Measurements from ENCODE around the gene NKX2-2.

Gene NKX2-2

GRCh38 chr20:21518292-21518991 is 4.6 kb upstream of the NKX2-2 start:
- peak overlapping the region; percentile 31; the same call in 1 of the 2 replicates for H3K27ac ChIP-seq
- DNase-seq (ENCODE audit: low read depth, low spot score) = no peak
- TF ChIP-seq FOXP2 (optimal IDR thresholded peaks at IDR 0.05; ENCODE audit: control extremely low read depth, extremely low read length, insufficient read depth) = no peak
- TF ChIP-seq EZH2 (IDR thresholded peaks at IDR 0.05) = no peak
- no peak for TF ChIP-seq POLR2AphosphoS5 (IDR thresholded peaks at IDR 0.05; ENCODE audit: borderline replicate concordance, low read depth, low read length)
- no peaks in the 10 kb centered on the region for H3K9me3 ChIP-seq (ENCODE audit: low read depth, low read length)
- H3K36me3 ChIP-seq (ENCODE audit: insufficient read depth, low read length) = peaks cover 8% of the 10 kb centered on the region
- H3K9ac ChIP-seq (ENCODE audit: insufficient read length) = no peak overlapping the region
- H3K4me3 ChIP-seq = no peak overlapping the region; the same call in 1 of the 2 replicates

GRCh38 chr20:21517566-21518277 is 3.9 kb upstream of the NKX2-2 start:
- H3K36me3 ChIP-seq (ENCODE audit: insufficient read depth, low read length) = peaks cover 8% of the 10 kb centered on the region
- no peak overlapping the region for H3K9ac ChIP-seq (ENCODE audit: insufficient read length)
- H3K4me3 ChIP-seq = no peak overlapping the region
- H3K27ac ChIP-seq = peak overlapping the region; percentile 31; the same call in 1 of the 2 replicates
- no peak for DNase-seq (ENCODE audit: low read depth, low spot score)
- no peaks in the 10 kb centered on the region for H3K9me3 ChIP-seq (ENCODE audit: low read depth, low read length)
- no peak for TF ChIP-seq FOXP2 (optimal IDR thresholded peaks at IDR 0.05; ENCODE audit: control extremely low read depth, extremely low read length, insufficient read depth)
- no peak for TF ChIP-seq EZH2 (IDR thresholded peaks at IDR 0.05)
- TF ChIP-seq POLR2AphosphoS5 (IDR thresholded peaks at IDR 0.05; ENCODE audit: borderline replicate concordance, low read depth, low read length) = no peak

DNA sequence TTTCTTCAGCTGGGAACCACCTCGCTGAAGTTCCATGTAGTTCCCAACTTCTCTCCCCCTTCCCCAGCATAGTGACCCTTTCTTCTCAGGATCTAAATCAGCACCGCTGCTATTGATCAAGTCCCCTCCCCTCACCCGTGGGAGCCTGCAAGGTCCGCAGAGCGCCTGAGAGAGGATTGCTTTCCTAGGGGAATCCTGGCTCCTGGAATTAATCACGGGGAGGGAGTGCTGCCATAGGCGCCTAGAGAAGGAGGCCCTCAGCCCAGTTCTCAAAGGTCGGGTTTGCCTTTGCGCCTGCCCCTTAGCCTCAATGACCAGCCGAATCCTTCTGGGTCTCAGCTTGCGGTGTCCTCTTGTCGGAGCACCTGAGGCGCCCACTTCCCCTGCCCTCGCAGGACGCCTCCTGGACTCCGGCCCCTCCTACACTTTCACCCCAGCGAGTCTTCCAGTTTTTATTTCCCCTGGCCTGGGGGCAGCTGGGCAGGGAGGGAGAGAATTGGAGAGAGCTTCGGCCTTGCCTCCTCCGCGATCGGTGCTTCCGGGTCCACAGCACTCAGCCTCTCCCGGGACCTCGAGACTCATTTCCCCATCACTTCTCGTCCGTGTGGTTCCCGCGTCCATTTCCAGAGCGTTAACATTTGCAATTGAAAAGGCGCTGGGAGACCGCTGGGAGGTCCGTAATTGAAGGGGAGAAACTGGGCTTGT is 3.1 kb upstream of the NKX2-2 start:
- TF ChIP-seq POLR2AphosphoS5 (IDR thresholded peaks at IDR 0.05; ENCODE audit: borderline replicate concordance, low read depth, low read length) = no peak
- no peak for TF ChIP-seq EZH2 (IDR thresholded peaks at IDR 0.05)
- no peak for TF ChIP-seq FOXP2 (optimal IDR thresholded peaks at IDR 0.05; ENCODE audit: control extremely low read depth, extremely low read length, insufficient read depth)
- Histone ChIP-seq H3K9ac (ENCODE audit: insufficient read length) (no peak overlapping the region), H3K9me3 (ENCODE audit: low read depth, low read length) (no peaks in the 10 kb centered on the region), H3K27ac (peak overlapping the region; percentile 98), H3K4me3 (no peak overlapping the region), H3K36me3 (ENCODE audit: insufficient read depth, low read length) (peaks cover 13% of the 10 kb centered on the region)
- no peak for DNase-seq (ENCODE audit: low read depth, low spot score)

GRCh38 chr20:21516180-21516567 is 2.3 kb upstream of the NKX2-2 start:
- Histone ChIP-seq H3K36me3 (ENCODE audit: insufficient read depth, low read length) (peaks cover 20% of the 10 kb centered on the region), H3K9me3 (ENCODE audit: low read depth, low read length) (no peaks in the 10 kb centered on the region), H3K27ac (peak overlapping the region; percentile 98), H3K4me3 (no peak overlapping the region), H3K9ac (ENCODE audit: insufficient read length) (no peak overlapping the region)
- DNase-seq (ENCODE audit: low read depth, low spot score) = no peak
- TF ChIP-seq POLR2AphosphoS5 (IDR thresholded peaks at IDR 0.05; ENCODE audit: borderline replicate concordance, low read depth, low read length) (no peak), EZH2 (IDR thresholded peaks at IDR 0.05) (no peak), FOXP2 (optimal IDR thresholded peaks at IDR 0.05; ENCODE audit: control extremely low read depth, extremely low read length, insufficient read depth) (no peak)

DNA sequence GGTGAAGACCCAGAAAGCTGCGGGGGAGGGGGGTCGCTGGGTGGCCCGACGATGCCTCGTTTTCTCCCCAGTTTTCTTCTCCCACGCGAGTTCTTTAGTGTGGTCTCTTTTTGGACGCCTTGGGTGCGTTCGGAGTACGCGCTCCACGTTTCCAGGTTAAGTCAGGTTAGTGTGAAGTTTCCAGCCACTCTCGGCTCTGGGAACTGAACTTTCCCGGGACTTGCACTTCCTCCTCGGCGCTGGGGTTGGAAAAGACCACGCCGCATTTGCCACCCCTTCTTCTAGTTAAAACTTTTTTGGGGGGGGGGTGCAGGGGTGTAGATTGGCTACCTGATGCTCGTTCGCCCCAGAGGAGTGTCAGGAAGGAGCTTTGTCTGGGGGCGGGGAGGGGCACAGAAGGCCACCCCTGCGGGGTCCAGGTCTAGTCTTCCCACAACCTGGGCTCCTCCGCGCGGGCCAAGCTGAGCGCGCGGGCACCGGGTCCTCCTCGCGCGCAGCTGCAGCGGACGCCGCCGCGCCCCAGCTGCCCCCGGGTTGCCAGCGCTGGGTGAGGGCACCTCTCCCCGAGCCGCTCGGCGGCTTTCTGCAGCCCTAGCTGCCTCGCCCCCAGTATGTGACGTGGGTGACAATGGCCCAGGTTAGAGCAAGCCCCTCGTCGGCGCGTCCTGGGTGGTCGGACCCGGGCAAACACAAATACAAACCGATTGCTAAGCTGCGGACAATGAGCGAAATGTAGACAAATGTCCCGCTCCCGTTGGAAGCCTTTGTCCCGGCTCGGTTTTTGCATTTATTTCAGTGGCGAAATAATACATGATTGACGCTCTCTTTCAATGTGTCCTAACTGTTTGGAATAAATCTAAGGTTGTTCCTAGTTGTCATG is 1.7 kb upstream of the NKX2-2 start:
- Histone ChIP-seq H3K36me3 (ENCODE audit: insufficient read depth, low read length) (peaks cover 24% of the 10 kb centered on the region), H3K9ac (ENCODE audit: insufficient read length) (no peak overlapping the region), H3K4me3 (peak overlapping the region; percentile 59), H3K27ac (peak overlapping the region; percentile 98), H3K9me3 (ENCODE audit: low read depth, low read length) (no peaks in the 10 kb centered on the region)
- TF ChIP-seq EZH2 (IDR thresholded peaks at IDR 0.05) (no peak), POLR2AphosphoS5 (IDR thresholded peaks at IDR 0.05; ENCODE audit: borderline replicate concordance, low read depth, low read length) (no peak), FOXP2 (optimal IDR thresholded peaks at IDR 0.05; ENCODE audit: control extremely low read depth, extremely low read length, insufficient read depth) (no peak)
- DNase-seq (ENCODE audit: low read depth, low spot score) = no peak

- TF ChIP-seq FOXP2 (optimal IDR thresholded peaks at IDR 0.05; ENCODE audit: control extremely low read depth, extremely low read length, insufficient read depth) (no peak), POLR2AphosphoS5 (IDR thresholded peaks at IDR 0.05; ENCODE audit: borderline replicate concordance, low read depth, low read length) (peak; percentile 62; the same call in 1 of the 2 replicates)
- H3K9ac ChIP-seq (ENCODE audit: insufficient read length) = peak overlapping the region; percentile 91
- H3K27ac ChIP-seq = peak overlapping the region; percentile 98
- H3K36me3 ChIP-seq (ENCODE audit: insufficient read depth, low read length) = peaks cover 30% of the 10 kb centered on the region
- no peaks in the 10 kb centered on the region for H3K9me3 ChIP-seq (ENCODE audit: low read depth, low read length)
- DNase-seq (ENCODE audit: low read depth, low spot score) = no peak
- H3K4me3 ChIP-seq = peak overlapping the region; percentile 93
Measured at GRCh38 chr20:21514553-21515251, 838 bp upstream of the NKX2-2 start.

- DNase-seq (ENCODE audit: low read depth, low spot score) = no peak
- peak overlapping the region; percentile 98 for H3K27ac ChIP-seq
Measured at GRCh38 chr20:21513181-21513663, 642 bp downstream of the NKX2-2 start.

More at GRCh38 chr20:21513181-21513663, 642 bp downstream of the NKX2-2 start:
- no peaks in the 10 kb centered on the region for H3K9me3 ChIP-seq (ENCODE audit: low read depth, low read length)
- peaks cover 35% of the 10 kb centered on the region for H3K36me3 ChIP-seq (ENCODE audit: insufficient read depth, low read length)
- H3K9ac ChIP-seq (ENCODE audit: insufficient read length) = peak overlapping the region; percentile 91
- TF ChIP-seq POLR2AphosphoS5 (IDR thresholded peaks at IDR 0.05; ENCODE audit: borderline replicate concordance, low read depth, low read length) (no peak), EZH2 (IDR thresholded peaks at IDR 0.05) (no peak), FOXP2 (optimal IDR thresholded peaks at IDR 0.05; ENCODE audit: control extremely low read depth, extremely low read length, insufficient read depth) (no peak)
- peak overlapping the region; percentile 93 for H3K4me3 ChIP-seq

Data from SK-N-MC (cell line).